HG02852 (cell line): ENCODE measurements around the gene C1QL2.

Experiments
- ATAC-seq: cut with Tn5 transposase; IDR thresholded peaks from one replicate; pipeline ENCODE4 v1.9.1; 2021; ENCODE audit warnings: mild to moderate bottlenecking, moderate library complexity; ENCODE audit not compliant: unreplicated experiment

The C1QL2 gene

GRCh38 chr2:119179991-119180390, 21.4 kb upstream of the C1QL2 start:
- no peak for ATAC-seq

GRCh38 chr2:119179202-119179601, 20.7 kb upstream of the C1QL2 start:
- no peak for ATAC-seq

- ATAC-seq = no peak
These were observed 20.2 kb upstream of the C1QL2 start for GRCh38 chr2:119178776-119179175.

- ATAC-seq = no peak
These were observed 19.3 kb upstream of the C1QL2 start for GRCh38 chr2:119177838-119178190.

GRCh38 chr2:119177171-119177837, 18.8 kb upstream of the C1QL2 start:
- no peak for ATAC-seq

- no peak for ATAC-seq
These were observed 17.0 kb upstream of the C1QL2 start for GRCh38 chr2:119175517-119175916.

GRCh38 chr2:119174993-119175347, 16.4 kb upstream of the C1QL2 start:
- ATAC-seq = no peak

GRCh38 chr2:119174216-119174992, 15.9 kb upstream of the C1QL2 start:
- peak; percentile 75 for ATAC-seq

GRCh38 chr2:119173556-119174060, 15.1 kb upstream of the C1QL2 start:
- ATAC-seq = no peak

- no peak for ATAC-seq
These were observed 12.0 kb upstream of the C1QL2 start for GRCh38 chr2:119170504-119170903.

GRCh38 chr2:119169717-119170116, 11.2 kb upstream of the C1QL2 start:
- no peak for ATAC-seq

GRCh38 chr2:119160361-119160990, 1.9 kb upstream of the C1QL2 start:
- no peak for ATAC-seq

- ATAC-seq = no peak
These were observed 570 bp downstream of the C1QL2 start for GRCh38 chr2:119157850-119158511.

- no peak for ATAC-seq
These were observed 1.4 kb downstream of the C1QL2 start for GRCh38 chr2:119156891-119157773.

- no peak for ATAC-seq
These were observed 2.3 kb downstream of the C1QL2 start for GRCh38 chr2:119156105-119156890.

GRCh38 chr2:119155633-119156032, 2.9 kb downstream of the C1QL2 start:
- no peak for ATAC-seq

GRCh38 chr2:119154076-119154475, 4.5 kb downstream of the C1QL2 start:
- no peak for ATAC-seq

- ATAC-seq = no peak
These were observed 8.9 kb downstream of the C1QL2 start for GRCh38 chr2:119149611-119150010.
